ENCODE results near the gene RIPK1.

DNA sequence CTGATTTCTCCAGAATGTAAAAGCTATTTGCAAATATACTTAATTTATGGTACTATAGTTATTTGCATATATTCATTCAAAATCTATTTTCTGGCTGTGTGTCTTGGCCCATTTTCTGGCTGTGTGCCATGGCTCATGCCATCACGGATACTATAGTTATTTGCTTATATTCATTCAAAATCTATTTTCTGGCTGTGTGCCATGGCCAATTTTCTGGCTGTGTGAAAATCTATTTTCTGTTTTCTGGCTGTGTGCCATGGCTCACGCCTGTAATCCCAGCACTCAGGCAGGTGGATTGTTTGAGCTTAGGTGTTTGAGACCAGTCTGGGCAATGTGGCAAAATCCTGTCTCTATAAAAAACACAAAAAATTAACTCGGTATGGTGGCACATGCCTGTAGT is 28.9 kb upstream of the RIPK1 start:
- TF ChIP-seq, protein P1, sequence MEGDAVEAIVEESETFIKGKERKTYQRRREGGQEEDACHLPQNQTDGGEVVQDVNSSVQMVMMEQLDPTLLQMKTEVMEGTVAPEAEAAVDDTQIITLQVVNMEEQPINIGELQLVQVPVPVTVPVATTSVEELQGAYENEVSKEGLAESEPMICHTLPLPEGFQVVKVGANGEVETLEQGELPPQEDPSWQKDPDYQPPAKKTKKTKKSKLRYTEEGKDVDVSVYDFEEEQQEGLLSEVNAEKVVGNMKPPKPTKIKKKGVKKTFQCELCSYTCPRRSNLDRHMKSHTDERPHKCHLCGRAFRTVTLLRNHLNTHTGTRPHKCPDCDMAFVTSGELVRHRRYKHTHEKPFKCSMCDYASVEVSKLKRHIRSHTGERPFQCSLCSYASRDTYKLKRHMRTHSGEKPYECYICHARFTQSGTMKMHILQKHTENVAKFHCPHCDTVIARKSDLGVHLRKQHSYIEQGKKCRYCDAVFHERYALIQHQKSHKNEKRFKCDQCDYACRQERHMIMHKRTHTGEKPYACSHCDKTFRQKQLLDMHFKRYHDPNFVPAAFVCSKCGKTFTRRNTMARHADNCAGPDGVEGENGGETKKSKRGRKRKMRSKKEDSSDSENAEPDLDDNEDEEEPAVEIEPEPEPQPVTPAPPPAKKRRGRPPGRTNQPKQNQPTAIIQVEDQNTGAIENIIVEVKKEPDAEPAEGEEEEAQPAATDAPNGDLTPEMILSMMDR (IDR thresholded peaks at IDR 0.05; ENCODE audit: low read length) = no peak
- TF ChIP-seq EZH2 (IDR thresholded peaks at IDR 0.05; ENCODE audit: borderline replicate concordance, low read length) = no peak

All from OCI-LY1 (cell line).